Suprapubic skin (tissue), 4 donors: ENCODE data around the gene IRAK1.

Experiments
- CTCF ChIP-seq, 2 donors: fragments of 200-600 bp in 1 of 2; fragments of 450-650 bp in 1 of 2; sonication (generic) in 1 of 2; IDR thresholded peaks; one replicate each; pipeline ENCODE4 v1.5.1; 2016 to 2019; ENCODE audit warnings: antibody characterized with exemption in 2 of 2, mild to moderate bottlenecking in 1 of 2, moderate library complexity in 1 of 2
- EP300 ChIP-seq: sonication (generic); formaldehyde crosslinking; IDR thresholded peaks from one replicate; pipeline ENCODE4 v1.6.1; 2017; ENCODE audit warnings: antibody characterized with exemption
- POLR2A ChIP-seq, 2 donors: fragments of 450-650 bp; IDR thresholded peaks; one replicate each; pipeline ENCODE4 v1.6.1; 2017; ENCODE audit warnings: antibody characterized with exemption in 2 of 2, mild to moderate bottlenecking in 2 of 2, moderate library complexity in 2 of 2
- POLR2AphosphoS5 ChIP-seq, 3 donors: sonication (generic); formaldehyde crosslinking; IDR thresholded peaks; one replicate each; pipeline ENCODE4 v1.6.1; 2017; ENCODE audit warnings: antibody characterized with exemption in 3 of 3

- TF ChIP-seq CTCF (IDR thresholded peaks at IDR 0.05) (no peak), POLR2A (IDR thresholded peaks at IDR 0.05) (no peak), EP300 (no peak), POLR2AphosphoS5 (IDR thresholded peaks at IDR 0.05) (no peak)
Measured at GRCh38 chrX:154059729-154060245, 40.1 kb upstream of the IRAK1 start.
